CD14-positive monocyte (primary cell): Measurements from ENCODE around the gene TNNT2. TPM values are rescaled to one million over a fixed set of nuclear protein-coding genes. Genes with fewer than 3 reads are reported as not detected.

Source experiments
- DNase-seq, 3 donors: peaks; one replicate each; pipeline ENCODE4 v3.0.0-alpha.2; 2011 to 2022
- H2AFZ ChIP-seq: 2 replicates; pipeline ENCODE4 v1.6.0; 2012; ENCODE audit warnings: mild to moderate bottlenecking, low read depth, low read length, inconsistent platforms; ENCODE audit not compliant: insufficient read depth, poor library complexity, severe bottlenecking
- H3K27ac ChIP-seq, 2 donors: 1 replicate in 1 of 2; 2 replicates in 1 of 2; pipeline ENCODE4 v1.5.1; 2012 to 2013; ENCODE audit warnings: low read length in 2 of 2, control low read depth in 1 of 2, inconsistent platforms in 1 of 2, low read depth in 1 of 2, mild to moderate bottlenecking in 1 of 2
- H3K27me3 ChIP-seq, 2 donors: one replicate each; pipeline versions ENCODE4 v1.6.0 to v1.6.1; 2011 to 2013; ENCODE audit warnings: low read length in 2 of 2; ENCODE audit not compliant: control insufficient read depth in 2 of 2, insufficient read depth in 2 of 2
- H3K36me3 ChIP-seq, 2 donors: replicated peaks in 1 of 2; 1 replicate in 1 of 2; 2 replicates in 1 of 2; pipeline versions ENCODE4 v1.5.1 to v1.6.1; 2012 to 2013; ENCODE audit warnings: low read length in 2 of 2, control low read depth in 1 of 2, inconsistent platforms in 1 of 2, mild to moderate bottlenecking in 1 of 2; ENCODE audit not compliant: insufficient read depth in 2 of 2, control insufficient read depth in 1 of 2
- H3K4me1 ChIP-seq, 2 donors: 1 replicate in 1 of 2; 2 replicates in 1 of 2; pipeline versions ENCODE4 v1.5.1 to v1.6.1; 2012 to 2013; ENCODE audit warnings: low read length in 2 of 2, control low read depth in 1 of 2, inconsistent platforms in 1 of 2, mild to moderate bottlenecking in 1 of 2, moderate library complexity in 1 of 2; ENCODE audit not compliant: insufficient read depth in 2 of 2, control insufficient read depth in 1 of 2
- H3K4me2 ChIP-seq: replicated peaks from 2 replicates; pipeline ENCODE3; 2012; ENCODE audit warnings: low read length, moderate library complexity, mild to moderate bottlenecking; ENCODE audit not compliant: poor library complexity, severe bottlenecking; ENCODE audit errors: extremely low read depth
- H3K4me3 ChIP-seq, 3 experiments: fragments of 200-600 bp in 1 of 3; sonication (generic) in 1 of 3; replicated peaks in 1 of 3; 1 replicate in 2 of 3; 2 replicates in 1 of 3; pipeline ENCODE4 v1.5.1; 2011 to 2013; ENCODE audit warnings: low read length in 3 of 3, mild to moderate bottlenecking in 3 of 3, control low read depth in 2 of 3, low read depth in 2 of 3, inconsistent platforms in 1 of 3, moderate library complexity in 1 of 3
- H3K79me2 ChIP-seq: 2 replicates; pipeline ENCODE4 v1.6.0; 2012; ENCODE audit warnings: mild to moderate bottlenecking, control low read depth, inconsistent platforms, low read length, moderate library complexity; ENCODE audit not compliant: insufficient read depth
- H3K9ac ChIP-seq: 2 replicates; pipeline ENCODE4 v1.6.0; 2017; ENCODE audit warnings: low read length, mild to moderate bottlenecking; ENCODE audit not compliant: insufficient read depth, poor library complexity, severe bottlenecking
- H3K9me3 ChIP-seq, 2 donors: replicated peaks in 1 of 2; 1 replicate in 1 of 2; 2 replicates in 1 of 2; pipeline versions ENCODE4 v1.5.1 to v1.6.1; 2012 to 2013; ENCODE audit warnings: low read length in 2 of 2, control low read depth in 1 of 2; ENCODE audit not compliant: control insufficient read depth in 1 of 2, insufficient read depth in 1 of 2
- H4K20me1 ChIP-seq: 2 replicates; pipeline ENCODE4 v1.6.0; 2012; ENCODE audit warnings: mild to moderate bottlenecking, low read length, control low read depth, moderate library complexity; ENCODE audit not compliant: insufficient read depth
- H3K27ac Mint-ChIP-seq, 7 donors: one replicate each; pipeline ENCODE4 v1.8.0; 2020; ENCODE audit warnings: mild to moderate bottlenecking in 7 of 7, mixed read lengths in 7 of 7, moderate library complexity in 6 of 7, inconsistent platforms in 2 of 7
- H3K27me3 Mint-ChIP-seq, 3 donors: one replicate each; pipeline ENCODE4 v1.8.0; 2021 to 2022; ENCODE audit warnings: low read depth in 3 of 3, mild to moderate bottlenecking in 3 of 3, mixed read lengths in 3 of 3, moderate library complexity in 3 of 3, inconsistent platforms in 1 of 3
- H3K36me3 Mint-ChIP-seq, 2 donors: one replicate each; pipeline ENCODE4 v1.8.0; 2020; ENCODE audit warnings: mixed read lengths in 2 of 2, inconsistent platforms in 1 of 2, mild to moderate bottlenecking in 1 of 2
- H3K4me1 Mint-ChIP-seq: one replicate; pipeline ENCODE4 v1.8.0; 2020; ENCODE audit warnings: mild to moderate bottlenecking, mixed read lengths
- H3K4me3 Mint-ChIP-seq, 2 donors: one replicate each; pipeline ENCODE4 v1.8.0; 2020; ENCODE audit warnings: mild to moderate bottlenecking in 2 of 2, mixed read lengths in 2 of 2, moderate library complexity in 1 of 2
- H3K9me3 Mint-ChIP-seq, 7 donors: one replicate each; pipeline ENCODE4 v1.8.0; 2020 to 2022; ENCODE audit warnings: mixed read lengths in 7 of 7, mild to moderate bottlenecking in 6 of 7, moderate library complexity in 6 of 7, inconsistent platforms in 2 of 7
- WGBS: methylation state at CpG from one replicate; pipeline ENCODE4 v1.1.5; 2013; ENCODE audit warnings: missing lambda C conversion rate; ENCODE audit not compliant: insufficient coverage; 5-methylcytosine and 5-hydroxymethylcytosine counted together
- intact Hi-C, 2 donors: fragments of 100-400 bp; cut with micrococcal nuclease; formaldehyde crosslinking; loops; one replicate each; pipeline versions ENCODE4 v1.15.0 to v1.15.1; 2023
- polyA plus RNA-seq, 3 donors: library from polyadenylated mRNA; depleted of rRNA in 1 of 3; unstranded in 2 of 3; stranded (reverse) in 1 of 3; fragments of 300-500 nt in 2 of 3; fragments of >200 nt in 1 of 3; fragmentation: Illumina TruSeq in 2 of 3; gene quantifications; 1 replicate in 2 of 3; 2 replicates in 1 of 3; pipeline ENCODE4 v1.2.3, GENCODE V29; 2012 to 2021
- TF ChIP-seq, protein P1 (sequence below): fragments of 200-600 bp; IDR thresholded peaks from one replicate; pipeline ENCODE4 v1.8.0; 2022; ENCODE audit warnings: antibody characterized with exemption, mild to moderate bottlenecking

The TNNT2 gene
- polyA plus RNA-seq, 3 donors: not detected

DNA sequence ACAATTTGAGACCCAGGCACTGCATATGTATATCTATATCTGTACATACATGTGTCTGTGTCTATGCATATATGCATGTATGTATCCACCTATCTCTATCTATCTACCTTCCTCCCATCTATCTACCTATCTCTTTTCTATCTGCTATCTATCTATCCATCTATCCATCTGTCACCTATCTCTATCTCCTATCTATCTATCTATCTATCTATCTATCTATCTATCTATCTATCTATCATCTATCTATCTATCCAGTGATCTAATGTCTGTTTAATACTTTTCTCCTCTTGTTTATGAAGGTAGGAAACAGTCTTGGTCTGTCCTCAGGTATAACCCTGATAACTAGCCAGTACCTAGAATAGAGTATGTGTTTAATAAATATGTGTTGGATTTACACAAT lies 25.9 kb downstream of the TNNT2 start:
- no peak for DNase-seq
- H3K4me1 ChIP-seq: no peaks in the 10 kb centered on the region
- H3K27me3 ChIP-seq: peaks cover 0 to 5% of the 10 kb centered on the region in 2 donors
- H3K36me3 ChIP-seq: no peaks in the 10 kb centered on the region
- H3K27ac ChIP-seq: no peak overlapping the region
- no peak overlapping the region for H3K9ac ChIP-seq
- H2AFZ ChIP-seq: no peak overlapping the region
- Mint-ChIP-seq H3K27me3 (peaks cover 10 to 19% (median 17%) of the 10 kb centered on the region in 3 donors), H3K9me3 (no peaks in the 10 kb centered on the region), H3K4me1 (no peaks in the 10 kb centered on the region), H3K4me3 (no peak overlapping the region), H3K36me3 (no peaks in the 10 kb centered on the region), H3K27ac (no peak overlapping the region)
- TF ChIP-seq, protein P1, sequence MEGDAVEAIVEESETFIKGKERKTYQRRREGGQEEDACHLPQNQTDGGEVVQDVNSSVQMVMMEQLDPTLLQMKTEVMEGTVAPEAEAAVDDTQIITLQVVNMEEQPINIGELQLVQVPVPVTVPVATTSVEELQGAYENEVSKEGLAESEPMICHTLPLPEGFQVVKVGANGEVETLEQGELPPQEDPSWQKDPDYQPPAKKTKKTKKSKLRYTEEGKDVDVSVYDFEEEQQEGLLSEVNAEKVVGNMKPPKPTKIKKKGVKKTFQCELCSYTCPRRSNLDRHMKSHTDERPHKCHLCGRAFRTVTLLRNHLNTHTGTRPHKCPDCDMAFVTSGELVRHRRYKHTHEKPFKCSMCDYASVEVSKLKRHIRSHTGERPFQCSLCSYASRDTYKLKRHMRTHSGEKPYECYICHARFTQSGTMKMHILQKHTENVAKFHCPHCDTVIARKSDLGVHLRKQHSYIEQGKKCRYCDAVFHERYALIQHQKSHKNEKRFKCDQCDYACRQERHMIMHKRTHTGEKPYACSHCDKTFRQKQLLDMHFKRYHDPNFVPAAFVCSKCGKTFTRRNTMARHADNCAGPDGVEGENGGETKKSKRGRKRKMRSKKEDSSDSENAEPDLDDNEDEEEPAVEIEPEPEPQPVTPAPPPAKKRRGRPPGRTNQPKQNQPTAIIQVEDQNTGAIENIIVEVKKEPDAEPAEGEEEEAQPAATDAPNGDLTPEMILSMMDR: no peak
- H4K20me1 ChIP-seq: no peaks in the 10 kb centered on the region
- H3K4me3 ChIP-seq: no peak overlapping the region
- no peaks in the 10 kb centered on the region for H3K79me2 ChIP-seq
- H3K9me3 ChIP-seq: no peaks in the 10 kb centered on the region
- intact Hi-C loops: no loop called here
- no peak overlapping the region for H3K4me2 ChIP-seq

DNA sequence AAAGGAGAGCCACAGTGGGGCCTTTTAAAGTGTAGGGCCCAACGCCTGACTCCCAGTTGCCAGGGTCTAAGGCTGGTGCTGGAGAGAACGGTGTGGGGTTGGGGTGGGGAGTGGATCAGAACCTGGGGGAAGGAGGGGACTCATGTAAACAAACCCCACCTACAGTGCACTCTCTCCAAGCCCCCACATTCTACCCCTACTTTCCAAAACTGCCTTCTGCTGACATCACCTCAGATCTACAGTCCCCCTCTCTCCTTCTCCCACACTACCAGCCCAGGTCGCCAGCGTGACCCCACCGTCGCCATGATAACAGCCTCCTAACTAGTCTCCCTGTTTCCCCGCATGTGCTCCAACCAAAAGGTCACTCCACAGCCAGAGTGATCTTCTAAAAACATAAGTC lies 26.6 kb downstream of the TNNT2 start:
- H3K9me3 ChIP-seq: no peaks in the 10 kb centered on the region
- Mint-ChIP-seq H3K4me1 (no peaks in the 10 kb centered on the region), H3K27me3 (peaks cover 10 to 20% (median 17%) of the 10 kb centered on the region in 3 donors), H3K27ac (no peak overlapping the region), H3K4me3 (no peak overlapping the region), H3K36me3 (no peaks in the 10 kb centered on the region), H3K9me3 (no peaks in the 10 kb centered on the region)
- no peaks in the 10 kb centered on the region for H3K36me3 ChIP-seq
- DNase-seq: no peak
- no peaks in the 10 kb centered on the region for H4K20me1 ChIP-seq
- peaks cover 0 to 5% of the 10 kb centered on the region in 2 donors for H3K27me3 ChIP-seq
- no peak overlapping the region for H2AFZ ChIP-seq
- 95% methylated on average over 5 of the region's 7 CpGs for WGBS
- H3K79me2 ChIP-seq: no peaks in the 10 kb centered on the region
- intact Hi-C loops: no loop called here
- H3K4me1 ChIP-seq: no peaks in the 10 kb centered on the region
- no peak overlapping the region for H3K27ac ChIP-seq
- no peak overlapping the region for H3K4me2 ChIP-seq
- H3K4me3 ChIP-seq: no peak overlapping the region
- no peak overlapping the region for H3K9ac ChIP-seq
- TF ChIP-seq, protein P1: no peak
